HG03025 (cell line): ENCODE data around the gene ADAM23.

Experiments
- ATAC-seq: cut with Tn5 transposase; IDR thresholded peaks from one replicate; pipeline ENCODE4 v1.9.1; 2021; ENCODE audit warnings: mild to moderate bottlenecking, moderate library complexity; ENCODE audit not compliant: unreplicated experiment, low FRiP score

ADAM23 gene

GRCh38 chr2:206442474-206442832 is 879 bp upstream of the ADAM23 start:
- ATAC-seq, result no peak

GRCh38 chr2:206443735-206444527 is 599 bp downstream of the ADAM23 start:
- ATAC-seq, result peak; percentile 43

DNA sequence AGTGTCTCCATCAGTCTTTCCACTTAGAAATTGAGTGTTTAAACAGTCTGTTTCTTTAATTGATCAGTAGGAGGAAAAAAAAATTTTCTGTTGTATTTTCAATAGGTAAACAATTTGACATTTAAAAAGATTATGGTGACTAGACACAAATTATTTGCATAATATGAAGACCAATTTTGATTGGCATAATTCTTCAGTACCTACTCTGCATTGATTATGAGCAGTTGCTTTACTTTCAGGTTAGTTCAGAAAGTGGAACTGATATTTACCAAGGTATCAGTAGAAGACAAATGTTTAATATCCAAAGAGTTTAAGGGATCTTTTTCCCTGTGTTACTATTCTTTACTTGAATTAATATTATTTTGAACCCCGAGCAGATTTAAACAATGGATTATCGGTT is 2.6 kb downstream of the ADAM23 start:
- ATAC-seq, result no peak

DNA sequence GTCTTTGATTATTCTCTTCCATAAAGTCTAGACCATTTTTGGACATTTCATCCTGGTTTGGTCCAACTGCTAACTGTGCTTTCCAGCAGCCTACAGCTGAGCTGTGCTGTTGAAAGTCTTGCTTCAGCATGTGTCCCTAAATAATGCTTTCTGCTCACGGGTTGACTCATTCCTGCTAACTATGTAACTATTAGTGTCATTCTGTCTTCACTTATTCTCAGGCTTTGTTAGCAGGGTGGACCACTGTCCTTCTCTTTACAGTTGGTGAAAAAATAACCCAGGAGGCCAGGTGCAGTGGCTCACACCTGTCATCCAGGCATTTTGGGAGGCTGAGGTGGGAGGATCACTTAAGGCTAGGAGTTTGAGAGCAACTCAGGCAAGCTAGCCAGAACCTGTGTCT is 8.9 kb downstream of the ADAM23 start:
- peak; percentile 63 for ATAC-seq

GRCh38 chr2:206452750-206453149 is 9.4 kb downstream of the ADAM23 start:
- no peak for ATAC-seq

DNA sequence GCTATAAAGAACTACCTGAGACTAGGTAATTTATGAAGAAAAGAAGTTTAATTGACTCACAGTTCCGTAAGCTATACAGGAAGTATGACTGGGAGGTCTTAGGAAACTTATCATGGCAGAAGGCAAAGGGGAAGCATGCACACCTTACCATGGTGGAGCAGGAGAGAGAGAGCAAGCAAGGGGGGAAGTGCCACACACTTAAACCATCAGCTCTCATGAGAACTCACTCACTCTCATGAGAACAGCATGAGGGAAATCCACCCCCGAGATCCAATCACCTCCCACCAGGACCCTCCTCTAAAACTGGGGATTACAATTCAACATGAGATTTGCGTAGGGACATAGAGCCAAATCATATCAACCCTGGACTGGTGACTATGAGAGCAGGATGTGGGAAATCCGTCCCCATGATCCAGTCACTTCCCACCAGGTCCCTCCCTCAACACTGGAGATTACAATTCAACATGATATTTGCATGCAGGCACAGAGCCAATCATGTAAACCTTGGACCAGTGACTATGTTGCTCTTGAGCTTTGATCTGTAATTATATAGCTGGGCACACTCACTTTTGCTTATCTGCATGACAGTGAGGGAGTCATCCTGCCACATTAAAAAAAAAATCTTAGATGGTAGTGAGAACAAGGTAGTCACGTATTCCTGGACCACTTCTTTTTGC is 12.9 kb downstream of the ADAM23 start:
- ATAC-seq, result no peak

- peak; percentile 85 for ATAC-seq
Measured at GRCh38 chr2:206457188-206457634, 13.9 kb downstream of the ADAM23 start.

DNA sequence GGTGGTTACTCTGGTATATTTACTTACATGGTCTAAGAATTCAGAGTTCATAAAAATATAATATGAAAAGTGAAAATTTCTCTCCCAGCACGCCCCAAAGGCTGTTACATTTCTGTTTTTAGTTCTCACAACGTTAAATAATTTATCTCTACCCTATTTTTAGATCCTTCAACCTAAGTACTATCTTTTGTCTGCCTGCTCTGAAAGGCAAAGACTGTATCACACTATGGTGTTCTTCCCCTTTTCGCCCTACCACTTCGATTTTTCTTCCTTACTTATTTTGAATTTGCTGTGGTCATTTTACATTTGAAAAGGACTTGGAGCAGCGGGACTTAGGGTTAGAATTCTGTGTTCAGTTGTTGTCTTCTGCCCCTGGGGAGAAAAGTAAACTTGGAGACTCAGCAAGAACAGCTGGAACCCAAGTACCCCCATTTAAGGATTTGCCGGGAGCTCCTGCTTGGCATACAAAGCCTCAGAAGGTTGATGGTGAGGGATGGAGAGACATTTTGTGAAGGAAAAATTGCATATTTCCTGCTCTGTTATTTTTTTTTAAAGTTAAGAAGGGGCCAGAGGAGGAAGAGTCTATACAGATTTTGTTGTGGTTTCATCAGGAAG is 19.0 kb downstream of the ADAM23 start:
- no peak for ATAC-seq

DNA sequence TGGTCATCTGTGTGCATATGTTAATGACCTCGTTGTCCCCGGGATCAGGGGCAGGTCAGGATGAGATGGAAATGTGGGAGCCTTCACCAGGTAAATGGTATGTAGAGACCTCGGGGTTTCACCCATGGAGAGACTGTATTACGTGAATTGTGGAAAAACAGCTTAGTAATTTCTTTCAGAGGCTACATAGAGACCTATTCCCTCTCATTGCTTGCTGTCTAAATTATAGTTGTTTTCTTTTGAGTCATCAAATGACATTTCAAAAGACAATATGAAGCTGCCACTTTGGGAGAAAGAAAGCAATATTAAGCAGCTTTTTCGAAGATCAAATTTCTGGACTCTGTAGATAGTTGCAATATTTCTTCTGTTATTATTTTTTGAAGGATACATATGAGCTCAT is 20.4 kb downstream of the ADAM23 start:
- no peak for ATAC-seq

- ATAC-seq, result no peak
Measured at GRCh38 chr2:206464597-206464996, 21.3 kb downstream of the ADAM23 start.

- peak; percentile 64 for ATAC-seq
Measured at GRCh38 chr2:206471524-206472062, 28.3 kb downstream of the ADAM23 start.

GRCh38 chr2:206472094-206472493 is 28.8 kb downstream of the ADAM23 start:
- ATAC-seq, result no peak

DNA sequence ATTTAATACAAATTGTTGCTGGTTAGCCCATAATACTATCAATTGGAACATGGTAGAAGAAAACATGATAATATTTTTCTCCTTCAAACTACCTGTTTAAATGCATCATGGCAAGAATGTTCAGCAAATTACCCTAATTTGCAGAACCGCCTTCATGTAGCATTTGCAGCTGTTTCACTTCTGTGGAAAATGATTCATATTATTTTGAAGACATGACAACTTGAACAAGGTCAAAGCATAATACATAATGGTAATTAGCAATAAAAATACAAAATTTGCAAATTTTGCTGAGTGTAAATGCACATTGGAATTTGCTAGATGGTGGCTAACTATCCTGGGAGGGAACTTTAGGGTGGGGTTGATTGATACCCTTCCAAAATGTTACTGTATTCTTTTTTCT is 30.8 kb downstream of the ADAM23 start:
- no peak for ATAC-seq

DNA sequence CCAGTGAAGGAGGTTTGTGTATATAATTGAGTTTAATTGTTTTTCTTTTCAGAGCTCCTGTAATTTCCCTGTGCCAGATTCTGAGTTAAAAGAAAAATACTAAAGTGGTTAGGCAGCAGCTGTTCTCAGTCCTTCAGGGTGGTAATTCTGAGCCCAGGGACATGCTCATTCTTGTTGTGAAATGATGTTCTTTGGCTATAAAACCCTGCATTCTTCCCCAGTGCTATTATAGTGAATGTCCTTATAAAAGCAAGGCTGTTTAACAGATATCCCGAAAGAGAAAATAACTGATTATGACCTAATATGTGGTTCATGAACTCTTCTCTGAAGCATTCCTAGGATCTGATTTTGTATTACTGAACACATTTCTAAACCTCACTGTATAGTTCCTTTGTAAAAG is 34.0 kb downstream of the ADAM23 start:
- no peak for ATAC-seq

- no peak for ATAC-seq
Measured at GRCh38 chr2:206478340-206478739, 35.0 kb downstream of the ADAM23 start.

DNA sequence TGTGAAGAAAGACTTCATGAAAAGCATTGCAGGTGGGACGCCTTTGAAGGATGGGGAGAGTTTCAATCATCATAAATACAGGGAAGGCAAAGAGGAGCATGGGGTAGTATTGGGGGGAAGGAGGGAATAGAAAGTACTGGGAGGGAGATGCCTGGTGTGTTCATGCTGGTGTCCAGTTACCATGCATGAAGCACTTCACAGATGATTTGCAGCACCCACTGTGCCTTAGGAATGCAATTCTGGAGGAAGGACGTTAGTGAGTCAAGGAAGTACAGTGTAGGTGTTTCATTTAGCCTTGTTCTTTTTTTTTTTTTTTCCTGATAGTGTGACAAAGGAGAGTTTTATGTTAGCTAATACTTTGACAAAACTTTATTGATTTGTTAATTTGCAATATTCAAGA is 36.8 kb downstream of the ADAM23 start:
- no peak for ATAC-seq

- no peak for ATAC-seq
Measured at GRCh38 chr2:206480620-206481019, 37.3 kb downstream of the ADAM23 start.

DNA sequence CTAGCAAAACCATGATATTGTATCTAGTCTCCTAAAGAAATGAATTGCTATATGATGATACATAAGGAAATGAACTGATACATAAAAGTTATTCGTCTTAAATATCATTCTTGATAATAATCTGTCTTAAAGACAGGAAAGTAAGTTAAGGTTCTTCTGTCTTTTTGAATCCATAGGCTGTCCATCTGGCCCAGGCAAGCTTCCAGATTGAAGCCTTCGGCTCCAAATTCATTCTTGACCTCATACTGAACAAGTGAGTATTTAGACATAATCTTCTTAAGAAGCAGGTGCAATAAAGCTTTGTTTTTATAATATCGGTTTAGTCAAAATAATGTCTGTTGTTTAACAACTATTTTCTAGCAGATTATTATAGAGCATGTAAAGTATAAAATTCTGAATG is 37.7 kb downstream of the ADAM23 start:
- ATAC-seq, result no peak

DNA sequence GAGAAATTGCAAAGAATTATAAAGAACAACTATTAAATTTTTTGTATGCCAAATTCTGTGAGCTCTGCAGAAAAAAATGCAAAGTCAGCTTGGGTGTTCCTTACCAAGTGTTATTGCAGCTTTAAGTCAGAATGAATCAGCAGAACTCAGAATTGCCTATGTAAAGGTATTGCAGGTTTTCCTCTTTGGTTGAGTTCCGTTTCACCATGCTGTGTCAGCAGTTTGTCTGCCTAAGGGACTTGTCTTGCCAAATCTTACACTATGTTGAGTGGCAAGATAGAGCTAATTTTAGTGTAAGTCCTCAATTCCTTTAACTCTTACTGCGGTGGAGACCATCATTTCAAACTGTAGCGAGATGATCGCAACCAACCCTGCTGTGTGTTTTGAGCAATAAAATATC is 38.8 kb downstream of the ADAM23 start:
- no peak for ATAC-seq

- no peak for ATAC-seq
Measured at GRCh38 chr2:206482633-206483032, 39.3 kb downstream of the ADAM23 start.

DNA sequence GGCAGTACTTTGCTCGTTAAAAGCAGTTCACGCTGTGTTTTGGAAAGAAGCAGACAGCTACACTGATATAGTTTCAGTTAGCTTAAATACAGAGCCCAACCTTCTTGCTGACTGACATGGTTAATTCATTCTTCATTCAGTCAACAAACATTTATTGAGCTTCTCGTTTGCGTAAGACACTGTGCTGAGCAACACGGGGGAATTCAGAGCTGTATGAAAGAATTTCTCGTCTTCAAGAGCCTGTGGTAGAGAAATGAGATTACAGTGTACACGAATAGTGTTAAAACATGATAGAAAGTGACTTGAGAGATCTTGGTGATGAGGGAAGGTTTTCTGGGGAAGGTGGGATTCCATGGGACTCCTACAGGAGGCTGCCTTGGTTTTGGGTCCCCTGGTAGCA is 44.7 kb downstream of the ADAM23 start:
- ATAC-seq, result no peak
